H1 (cell line): ENCODE data around the gene TNFRSF13B. TPM values are rescaled to one million over a fixed set of nuclear protein-coding genes. Genes with fewer than 3 reads are reported as not detected.

Experiments
- CTCF ChIA-PET: fragments of 300-600 bp; sonication (Branson Sonifier 250); formaldehyde crosslinking; loops from one replicate; lab custom pipeline; 2021; ENCODE audit not compliant: partially characterized antibody; lab: Charles Lee
- POLR2A ChIA-PET: fragments of 300-600 bp; sonication (Branson Sonifier 250); formaldehyde crosslinking; loops from one replicate; lab custom pipeline; 2021; ENCODE audit warnings: inconsistent platforms; ENCODE audit not compliant: partially characterized antibody; lab: Charles Lee
- DNase-seq, 2 experiments: peaks; one replicate each; pipeline versions ENCODE4 v3.0.0 to v3.0.0-alpha.2; 2010 to 2022; ENCODE audit warnings: low spot score in 2 of 2, low read depth in 1 of 2, mixed read lengths in 1 of 2
- FAIRE-seq: peaks from 2 replicates; lab custom pipeline; 2011; peaks lifted over from hg19 to GRCh38; lab: Jason Lieb, UNC
- H2AFZ ChIP-seq: 2 replicates; pipeline ENCODE4 v1.8.1; 2012; ENCODE audit warnings: low read length, inconsistent platforms
- H2AK5ac ChIP-seq: 2 replicates; pipeline ENCODE4 v1.6.1; 2013; ENCODE audit warnings: low read depth, low read length
- H2BK120ac ChIP-seq: replicated peaks from 2 replicates; pipeline ENCODE3; 2013; ENCODE audit warnings: low read depth, low read length, inconsistent platforms
- H2BK12ac ChIP-seq: 2 replicates; pipeline ENCODE4 v1.6.1; 2013; ENCODE audit warnings: low read depth, low read length
- H2BK15ac ChIP-seq: 2 replicates; pipeline ENCODE4 v1.6.1; 2013; ENCODE audit warnings: low read length
- H2BK20ac ChIP-seq: 2 replicates; pipeline ENCODE4 v1.6.1; 2013; ENCODE audit warnings: low read length
- H2BK5ac ChIP-seq: 2 replicates; pipeline ENCODE4 v1.6.1; 2013; ENCODE audit warnings: low read depth, low read length
- H3K14ac ChIP-seq: 2 replicates; pipeline ENCODE4 v1.6.1; 2013; ENCODE audit warnings: inconsistent platforms; ENCODE audit not compliant: insufficient read length
- H3K18ac ChIP-seq: 2 replicates; pipeline ENCODE4 v1.6.1; 2013; ENCODE audit warnings: low read length; ENCODE audit errors: extremely low read depth
- H3K23ac ChIP-seq: 2 replicates; pipeline ENCODE4 v1.6.1; 2013; ENCODE audit warnings: inconsistent platforms; ENCODE audit not compliant: insufficient read length
- H3K23me2 ChIP-seq: 2 replicates; pipeline ENCODE4 v1.6.1; 2013; ENCODE audit warnings: low read depth, low read length
- H3K27ac ChIP-seq: 2 replicates; pipeline ENCODE4 v1.6.1; 2011; ENCODE audit warnings: low read depth, low read length, inconsistent platforms
- H3K27me3 ChIP-seq, 4 experiments: replicated peaks in 1 of 4; 1 replicate in 1 of 4; 2 replicates in 3 of 4; pipeline versions ENCODE4 v1.6.1 to v1.8.1; 2011 to 2013; ENCODE audit warnings: low read length in 3 of 4, mild to moderate bottlenecking in 3 of 4, inconsistent platforms in 2 of 4, mixed read lengths in 2 of 4, moderate library complexity in 1 of 4; ENCODE audit not compliant: control insufficient read depth in 3 of 4, insufficient read depth in 3 of 4; ENCODE audit errors: extremely low read depth in 1 of 4
- H3K36me3 ChIP-seq, 4 experiments: 2 replicates each; pipeline versions ENCODE4 v1.6.1 to v1.8.1; 2011 to 2013; ENCODE audit warnings: mild to moderate bottlenecking in 4 of 4, low read length in 3 of 4, moderate library complexity in 2 of 4, control low read depth in 1 of 4, inconsistent platforms in 1 of 4; ENCODE audit not compliant: insufficient read depth in 4 of 4, control insufficient read depth in 2 of 4
- H3K4ac ChIP-seq: replicated peaks from 2 replicates; pipeline ENCODE3; 2013; ENCODE audit warnings: low read length, low read depth, mixed read lengths, inconsistent platforms; ENCODE audit not compliant: insufficient read length
- H3K4me1 ChIP-seq, 4 experiments: replicated peaks in 1 of 4; 1 replicate in 1 of 4; 2 replicates in 3 of 4; pipeline versions ENCODE4 v1.6.1 to v1.8.1; 2011 to 2013; ENCODE audit warnings: low read length in 3 of 4, inconsistent platforms in 2 of 4, mixed read lengths in 1 of 4; ENCODE audit not compliant: insufficient read depth in 4 of 4, control insufficient read depth in 3 of 4
- H3K4me2 ChIP-seq, 2 experiments: 2 replicates each; pipeline versions ENCODE4 v1.6.1 to v1.8.1; 2011 to 2013; ENCODE audit warnings: low read depth in 2 of 2, low read length in 2 of 2, control low read depth in 1 of 2, inconsistent platforms in 1 of 2, mild to moderate bottlenecking in 1 of 2; ENCODE audit not compliant: insufficient read depth in 1 of 2
- H3K4me3 ChIP-seq, 4 experiments: fragments of 200-600, 300-600 bp in 1 of 4; sonication (generic), shearing (Covaris generic), sonication (Bioruptor Twin) in 1 of 4; 2 replicates each; pipeline versions ENCODE4 v1.5.1 to v1.8.1; 2011 to 2016; ENCODE audit warnings: low read length in 4 of 4, low read depth in 3 of 4, control low read depth in 2 of 4, inconsistent platforms in 2 of 4, mild to moderate bottlenecking in 2 of 4, mixed read lengths in 1 of 4, moderate library complexity in 1 of 4; ENCODE audit not compliant: insufficient read depth in 2 of 4; ENCODE audit errors: extremely low read depth in 1 of 4
- H3K56ac ChIP-seq: replicated peaks from 2 replicates; pipeline ENCODE3; 2013; ENCODE audit warnings: low read depth, mild to moderate bottlenecking, mixed read lengths, low read length, inconsistent platforms; ENCODE audit not compliant: insufficient read length
- H3K79me1 ChIP-seq: 2 replicates; pipeline ENCODE4 v1.6.1; 2013; ENCODE audit warnings: low read depth, low read length, control low read depth
- H3K79me2 ChIP-seq, 2 experiments: 2 replicates each; pipeline versions ENCODE4 v1.6.1 to v1.8.1; 2012 to 2013; ENCODE audit warnings: low read length in 2 of 2, mild to moderate bottlenecking in 2 of 2, inconsistent platforms in 1 of 2; ENCODE audit not compliant: insufficient read depth in 2 of 2, control insufficient read depth in 1 of 2
- H3K9ac ChIP-seq, 4 experiments: replicated peaks in 1 of 4; 1 replicate in 1 of 4; 2 replicates in 3 of 4; pipeline versions ENCODE4 v1.6.1 to v1.8.1; 2011 to 2013; ENCODE audit warnings: low read depth in 3 of 4, low read length in 3 of 4, control low read depth in 2 of 4, mild to moderate bottlenecking in 2 of 4, moderate library complexity in 2 of 4, inconsistent platforms in 1 of 4; ENCODE audit errors: extremely low read depth in 1 of 4
- H3K9me3 ChIP-seq, 2 experiments: 2 replicates each; pipeline versions ENCODE4 v1.6.1 to v1.8.1; 2012 to 2013; ENCODE audit warnings: mild to moderate bottlenecking in 2 of 2, moderate library complexity in 2 of 2, control low read depth in 1 of 2, inconsistent platforms in 1 of 2, low read depth in 1 of 2, low read length in 1 of 2, mixed read lengths in 1 of 2; ENCODE audit not compliant: insufficient read depth in 2 of 2
- H4K20me1 ChIP-seq, 2 experiments: replicated peaks in 1 of 2; 2 replicates each; pipeline versions ENCODE3 to v1.8.1; 2011 to 2013; ENCODE audit warnings: inconsistent platforms in 2 of 2, low read length in 2 of 2, mild to moderate bottlenecking in 1 of 2; ENCODE audit not compliant: insufficient read depth in 2 of 2, control insufficient read depth in 1 of 2
- H4K5ac ChIP-seq: 2 replicates; pipeline ENCODE4 v1.6.1; 2013; ENCODE audit warnings: low read length, low read depth, mixed read lengths, inconsistent platforms; ENCODE audit not compliant: insufficient read length
- H4K8ac ChIP-seq: 2 replicates; pipeline ENCODE4 v1.8.0; 2013; ENCODE audit warnings: mild to moderate bottlenecking, moderate library complexity, low read length, inconsistent platforms; ENCODE audit not compliant: insufficient read depth; ENCODE audit errors: extremely low read depth
- H4K91ac ChIP-seq: replicated peaks from 2 replicates; pipeline ENCODE3; 2013; ENCODE audit warnings: low read length, mixed read lengths, inconsistent platforms; ENCODE audit not compliant: insufficient read length
- TCF12 ChIP-seq: IDR thresholded peaks from 2 replicates; pipeline ENCODE4 v1.6.1; 2011; ENCODE audit warnings: low read depth, mild to moderate bottlenecking, low read length
- WGBS, 2 experiments: shearing (Covaris generic) in 1 of 2; methylation state at CpG; one replicate each; pipeline versions ENCODE4 v1.1.6 to v1.1.7; 2013 to 2015; ENCODE audit warnings: low lambda C conversion rate in 2 of 2, mixed read lengths in 2 of 2, inconsistent platforms in 1 of 2, low coverage in 1 of 2, missing lambda C conversion rate in 1 of 2; ENCODE audit not compliant: insufficient replicate concordance in 2 of 2, insufficient coverage in 1 of 2, insufficient read length in 1 of 2; ENCODE audit errors: extremely low coverage in 1 of 2, missing lambda C conversion rate in 1 of 2; 5-methylcytosine and 5-hydroxymethylcytosine counted together
- polyA plus RNA-seq, 7 experiments: library from polyadenylated mRNA; depleted of rRNA in 3 of 7; stranded (reverse) in 5 of 7; unstranded in 2 of 7; fragments of >200 nt in 5 of 7; fragments of 200-250 nt in 2 of 7; gene quantifications; 1 replicate in 5 of 7; 2 replicates in 1 of 7; 4 replicates in 1 of 7; pipeline versions ENCODE4 v1.2.1 to v1.2.3, GENCODE V29; 2011 to 2013; ENCODE audit warnings: missing spikeins in 2 of 7, mixed read lengths in 2 of 7
- total RNA-seq: library from RNA; stranded (reverse); fragmentation: NEBNext Ultra II Directional; extraction: Animal tissue kit (Norgen Biotek cat#: 25700); gene quantifications from 2 replicates; pipeline ENCODE4 v1.2.1, GENCODE V29; 2021

The TNFRSF13B gene
- total and polyA plus RNA-seq, 2 of the 8 experiments (the other 6 are each of a cell fraction or from before 2014, with no cell fraction given), result not detected

GRCh38 chr17:16926061-16926511 lies 45.8 kb downstream of the TNFRSF13B start:
- H3K79me2 ChIP-seq, result no peaks in the 10 kb centered on the region

More at GRCh38 chr17:16926061-16926511, 45.8 kb downstream of the TNFRSF13B start:
- Histone ChIP-seq H3K23ac (no peak overlapping the region), H2BK20ac (no peak overlapping the region), H3K9me3 (no peaks in the 10 kb centered on the region), H3K27ac (no peak overlapping the region), H3K36me3 (no peaks in the 10 kb centered on the region), H3K23me2 (no peaks in the 10 kb centered on the region), H2BK5ac (no peak overlapping the region), H2BK12ac (no peak overlapping the region), H4K20me1 (no peaks in the 10 kb centered on the region), H2BK15ac (no peak overlapping the region), H3K79me1 (no peaks in the 10 kb centered on the region), H3K4ac (no peak overlapping the region), H3K14ac (no peak overlapping the region), H3K4me3 (no peak overlapping the region), H3K18ac (no peak overlapping the region), H2AK5ac (no peak overlapping the region), H3K56ac (no peak overlapping the region), H3K4me1 (no peaks in the 10 kb centered on the region), H2AFZ (no peak overlapping the region), H3K9ac (no peak overlapping the region), H4K91ac (no peak overlapping the region), H3K4me2 (no peak overlapping the region), H3K27me3 (no peaks in the 10 kb centered on the region), H4K8ac (no peak overlapping the region), H2BK120ac (no peak overlapping the region), H4K5ac (no peak overlapping the region)
- ChIA-PET POLR2A (no interaction called here), CTCF (interaction anchor here (1.2 to 1.5 kb wide), 3 partner anchors 11 to 216 kb away, joined by 3 to 4 read pairs (median 3); no protein-coding TSS in a partner anchor)
- no peak for FAIRE-seq
- no peak for TF ChIP-seq TCF12
- DNase-seq, result no peak
- 93% methylated on average over 7 of the region's 7 CpGs; no CpG with 5 or more reads in 1 of the 2 experiments for WGBS, 2 experiments
